HG03442 (cell line): ENCODE data around the gene ST8SIA4.

Experiments used
- ATAC-seq: cut with Tn5 transposase; IDR thresholded peaks from one replicate; pipeline ENCODE4 v1.9.1; 2021; ENCODE audit warnings: mild to moderate bottlenecking, moderate library complexity; ENCODE audit not compliant: unreplicated experiment

Gene ST8SIA4

GRCh38 chr5:100832252-100833230 lies 70.5 kb downstream of the ST8SIA4 start:
- ATAC-seq = peak; percentile 27

GRCh38 chr5:100828898-100829356 lies 74.2 kb downstream of the ST8SIA4 start:
- ATAC-seq = no peak

GRCh38 chr5:100828071-100828897 lies 74.8 kb downstream of the ST8SIA4 start:
- ATAC-seq = peak; percentile 78

GRCh38 chr5:100827481-100827889 lies 75.6 kb downstream of the ST8SIA4 start:
- ATAC-seq = peak; percentile 15

GRCh38 chr5:100826133-100826532 lies 76.9 kb downstream of the ST8SIA4 start:
- peak; percentile 29 for ATAC-seq

GRCh38 chr5:100824635-100825034 lies 78.4 kb downstream of the ST8SIA4 start:
- ATAC-seq = no peak

GRCh38 chr5:100823812-100824211 lies 79.3 kb downstream of the ST8SIA4 start:
- ATAC-seq = no peak

- ATAC-seq = no peak
Measured at GRCh38 chr5:100821751-100822150, 81.3 kb downstream of the ST8SIA4 start.

GRCh38 chr5:100818340-100818739 lies 84.7 kb downstream of the ST8SIA4 start:
- ATAC-seq = peak; percentile 44

GRCh38 chr5:100803397-100803796 lies 99.7 kb downstream of the ST8SIA4 start:
- no peak for ATAC-seq

GRCh38 chr5:100802208-100802607 lies 100.9 kb downstream of the ST8SIA4 start:
- no peak for ATAC-seq

- ATAC-seq = peak; percentile 91
Measured at GRCh38 chr5:100800562-100800961, 102.5 kb downstream of the ST8SIA4 start.

GRCh38 chr5:100799166-100799565 lies 103.9 kb downstream of the ST8SIA4 start:
- ATAC-seq = no peak

GRCh38 chr5:100797861-100798260 lies 105.2 kb downstream of the ST8SIA4 start:
- ATAC-seq = no peak

- no peak for ATAC-seq
Measured at GRCh38 chr5:100796851-100797250, 106.2 kb downstream of the ST8SIA4 start.

GRCh38 chr5:100794844-100795243 lies 108.2 kb downstream of the ST8SIA4 start:
- no peak for ATAC-seq

- no peak for ATAC-seq
Measured at GRCh38 chr5:100794218-100794617, 108.9 kb downstream of the ST8SIA4 start.

GRCh38 chr5:100792781-100793180 lies 110.3 kb downstream of the ST8SIA4 start:
- ATAC-seq = no peak

- ATAC-seq = no peak
Measured at GRCh38 chr5:100791391-100791790, 111.7 kb downstream of the ST8SIA4 start.

GRCh38 chr5:100790951-100791350 lies 112.1 kb downstream of the ST8SIA4 start:
- no peak for ATAC-seq

- ATAC-seq = peak; percentile 45
Measured at GRCh38 chr5:100790170-100790665, 112.9 kb downstream of the ST8SIA4 start.
